Vagina (tissue), 2 donors: Measurements from ENCODE around the gene CHST11.

Experiments
- POLR2A ChIP-seq, 2 donors: fragments of 450-650 bp; IDR thresholded peaks; one replicate each; pipeline ENCODE4 v1.6.1; 2017; ENCODE audit warnings: antibody characterized with exemption in 2 of 2, mild to moderate bottlenecking in 2 of 2, moderate library complexity in 2 of 2
- TF ChIP-seq, protein P1 (sequence below), 3 experiments: fragments of 450-650 bp in 2 of 3; fragments of 200-600 bp in 1 of 3; sonication (generic) in 1 of 3; IDR thresholded peaks; one replicate each; pipeline ENCODE4 v1.5.1; 2017 to 2019; ENCODE audit warnings: antibody characterized with exemption in 3 of 3, mild to moderate bottlenecking in 2 of 3, moderate library complexity in 2 of 3

DNA sequence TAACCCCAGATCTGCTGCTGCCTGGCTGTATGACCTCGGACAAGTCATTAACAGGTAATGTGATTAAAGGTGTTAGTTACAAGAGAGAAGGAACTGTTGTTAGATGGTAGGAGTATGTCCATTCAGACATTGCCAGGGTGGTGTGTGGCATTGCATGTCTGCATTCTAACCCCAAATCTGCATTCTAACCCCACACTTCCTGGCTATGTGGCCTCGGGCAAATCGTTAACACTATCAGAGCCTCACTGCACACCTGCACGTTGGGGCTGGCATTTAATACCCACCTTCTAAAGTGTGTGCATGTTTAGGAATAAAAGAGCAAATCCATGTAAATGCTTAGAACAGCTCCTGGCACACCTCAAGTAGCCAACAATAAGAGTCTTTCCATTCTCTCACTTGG lies 46.4 kb downstream of the CHST11 start:
- TF ChIP-seq, protein P1, sequence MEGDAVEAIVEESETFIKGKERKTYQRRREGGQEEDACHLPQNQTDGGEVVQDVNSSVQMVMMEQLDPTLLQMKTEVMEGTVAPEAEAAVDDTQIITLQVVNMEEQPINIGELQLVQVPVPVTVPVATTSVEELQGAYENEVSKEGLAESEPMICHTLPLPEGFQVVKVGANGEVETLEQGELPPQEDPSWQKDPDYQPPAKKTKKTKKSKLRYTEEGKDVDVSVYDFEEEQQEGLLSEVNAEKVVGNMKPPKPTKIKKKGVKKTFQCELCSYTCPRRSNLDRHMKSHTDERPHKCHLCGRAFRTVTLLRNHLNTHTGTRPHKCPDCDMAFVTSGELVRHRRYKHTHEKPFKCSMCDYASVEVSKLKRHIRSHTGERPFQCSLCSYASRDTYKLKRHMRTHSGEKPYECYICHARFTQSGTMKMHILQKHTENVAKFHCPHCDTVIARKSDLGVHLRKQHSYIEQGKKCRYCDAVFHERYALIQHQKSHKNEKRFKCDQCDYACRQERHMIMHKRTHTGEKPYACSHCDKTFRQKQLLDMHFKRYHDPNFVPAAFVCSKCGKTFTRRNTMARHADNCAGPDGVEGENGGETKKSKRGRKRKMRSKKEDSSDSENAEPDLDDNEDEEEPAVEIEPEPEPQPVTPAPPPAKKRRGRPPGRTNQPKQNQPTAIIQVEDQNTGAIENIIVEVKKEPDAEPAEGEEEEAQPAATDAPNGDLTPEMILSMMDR (IDR thresholded peaks at IDR 0.05), result no peak
- no peak for TF ChIP-seq POLR2A (IDR thresholded peaks at IDR 0.05)
